Thyroid gland (tissue), 4 donors: ENCODE measurements around the gene LMF2. TPM values are rescaled to one million over a fixed set of nuclear protein-coding genes. Genes with fewer than 3 reads are reported as not detected.
A peak's percentile ranks its signal among the peaks of the same experiment; 100 is the strongest.

Source experiments
- DNase-seq, 2 donors: peaks; one replicate each; pipeline ENCODE4 v3.0.0-alpha.2; 2019
- H3K27ac ChIP-seq, 3 donors: fragments of 200-600 bp; sonication (generic); 1 replicate in 2 of 3; 2 replicates in 1 of 3; pipeline ENCODE4 v1.5.1; 2016 to 2019; ENCODE audit warnings: mild to moderate bottlenecking in 1 of 3, moderate library complexity in 1 of 3
- H3K27me3 ChIP-seq: fragments of 200-600 bp; sonication (generic); one replicate; pipeline ENCODE4 v1.5.1; 2019
- H3K36me3 ChIP-seq, 2 donors: fragments of 200-600 bp; sonication (generic); one replicate each; pipeline ENCODE4 v1.5.1; 2016 to 2019
- H3K4me1 ChIP-seq, 2 donors: fragments of 200-600 bp; sonication (generic); one replicate each; pipeline ENCODE4 v1.5.1; 2017 to 2019
- H3K4me3 ChIP-seq, 3 donors: fragments of 200-600 bp; sonication (generic); replicated peaks in 1 of 3; 1 replicate in 2 of 3; 2 replicates in 1 of 3; pipeline ENCODE4 v1.5.1; 2016; ENCODE audit warnings: mild to moderate bottlenecking in 1 of 3
- H3K9me3 ChIP-seq: fragments of 200-600 bp; sonication (generic); one replicate; pipeline ENCODE4 v1.5.1; 2017
- CTCF ChIP-seq, 6 experiments: fragments of 200-600 bp in 3 of 6; fragments of 450-650 bp in 3 of 6; sonication (generic) in 3 of 6; IDR thresholded peaks; one replicate each; pipeline ENCODE4 v1.5.1; 2016 to 2019; ENCODE audit warnings: antibody characterized with exemption in 6 of 6, mild to moderate bottlenecking in 2 of 6, inconsistent platforms in 1 of 6, moderate library complexity in 1 of 6
- POLR2A ChIP-seq, 2 donors: fragments of 450-650 bp; IDR thresholded peaks; one replicate each; pipeline ENCODE4 v1.6.1; 2017; ENCODE audit warnings: antibody characterized with exemption in 2 of 2, mild to moderate bottlenecking in 2 of 2, moderate library complexity in 1 of 2
- WGBS, 2 donors: methylation state at CpG; one replicate each; pipeline ENCODE4 v1.1.5; 2017; 5-methylcytosine and 5-hydroxymethylcytosine counted together
- intact Hi-C: fragments of 100-400 bp; cut with DNase I; formaldehyde crosslinking; loops from one replicate; pipeline ENCODE4 v1.15.1; 2023
- total RNA-seq, 4 donors: library from RNA; depleted of rRNA; stranded (reverse); fragments of >200 nt; gene quantifications; one replicate each; pipeline ENCODE4 v1.2.3, GENCODE V29; 2016

Gene LMF2
- total RNA-seq, 4 donors from 2014 or later: 53.2 to 117 (median 96.6) TPM

DNA sequence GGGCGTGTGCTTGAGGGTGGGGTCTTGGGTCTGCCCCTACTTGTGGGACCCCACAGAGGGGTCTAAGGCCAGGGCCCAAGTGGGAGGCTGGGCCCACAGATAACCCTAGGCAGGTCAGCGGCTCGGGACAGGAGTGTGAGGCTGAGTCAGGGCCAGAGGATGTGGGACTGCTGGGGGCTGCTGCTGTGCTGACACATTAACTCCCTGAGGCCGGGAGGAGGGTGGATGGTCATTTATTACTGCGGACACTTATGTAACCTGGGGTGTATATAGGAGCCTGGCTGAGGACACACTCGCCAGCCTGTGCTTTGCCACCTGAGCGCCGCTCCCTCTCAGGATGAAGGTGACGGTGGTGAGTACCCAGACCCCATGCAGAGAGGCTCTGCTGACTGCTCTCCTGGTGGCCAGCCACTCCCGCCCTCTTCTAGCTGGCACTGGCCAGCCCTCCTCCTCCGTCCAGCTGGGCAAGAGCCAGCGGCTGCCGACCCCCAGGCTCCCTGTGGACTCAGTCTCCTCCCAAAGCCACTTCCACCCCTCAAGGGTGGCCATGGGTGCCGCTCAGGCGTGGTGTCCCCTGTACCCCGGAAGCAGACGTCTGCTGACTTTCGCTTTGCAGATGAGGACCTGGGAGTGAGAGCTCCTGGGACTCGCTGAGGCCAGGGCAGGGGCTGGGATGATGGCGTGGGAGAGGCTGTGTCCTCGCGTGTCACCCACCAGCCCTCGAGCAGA is 20.8 kb downstream of the LMF2 start, which contains the start of gene MIOX:
MIOX (plus strand) TSS at position 299 of the 729 bp plus-strand sequence; CDS start at position 338, 39 bp downstream.
- no peaks in the 10 kb centered on the region for H3K27me3 ChIP-seq
- H3K4me3 ChIP-seq: no peak within 1 kb of the TSS
- H3K9me3 ChIP-seq: no peaks in the 10 kb centered on the region
- TF ChIP-seq CTCF (IDR thresholded peaks at IDR 0.05): no peak
- peak in 1 of 2 donors; percentile 37 for TF ChIP-seq POLR2A (IDR thresholded peaks at IDR 0.05)
- intact Hi-C loops: no loop called here
- 20 to 40% methylated on average over 6 to 7 of the region's 23 CpGs for WGBS, 2 donors
- peaks cover 47 to 68% of the 10 kb centered on the region in 2 donors for H3K4me1 ChIP-seq
- peak; percentile 75 to 87 for DNase-seq
- H3K36me3 ChIP-seq: no peaks in the 10 kb centered on the region
- peak within 1 kb of the TSS; percentile 80 to 92 (median 86) for H3K27ac ChIP-seq

DNA sequence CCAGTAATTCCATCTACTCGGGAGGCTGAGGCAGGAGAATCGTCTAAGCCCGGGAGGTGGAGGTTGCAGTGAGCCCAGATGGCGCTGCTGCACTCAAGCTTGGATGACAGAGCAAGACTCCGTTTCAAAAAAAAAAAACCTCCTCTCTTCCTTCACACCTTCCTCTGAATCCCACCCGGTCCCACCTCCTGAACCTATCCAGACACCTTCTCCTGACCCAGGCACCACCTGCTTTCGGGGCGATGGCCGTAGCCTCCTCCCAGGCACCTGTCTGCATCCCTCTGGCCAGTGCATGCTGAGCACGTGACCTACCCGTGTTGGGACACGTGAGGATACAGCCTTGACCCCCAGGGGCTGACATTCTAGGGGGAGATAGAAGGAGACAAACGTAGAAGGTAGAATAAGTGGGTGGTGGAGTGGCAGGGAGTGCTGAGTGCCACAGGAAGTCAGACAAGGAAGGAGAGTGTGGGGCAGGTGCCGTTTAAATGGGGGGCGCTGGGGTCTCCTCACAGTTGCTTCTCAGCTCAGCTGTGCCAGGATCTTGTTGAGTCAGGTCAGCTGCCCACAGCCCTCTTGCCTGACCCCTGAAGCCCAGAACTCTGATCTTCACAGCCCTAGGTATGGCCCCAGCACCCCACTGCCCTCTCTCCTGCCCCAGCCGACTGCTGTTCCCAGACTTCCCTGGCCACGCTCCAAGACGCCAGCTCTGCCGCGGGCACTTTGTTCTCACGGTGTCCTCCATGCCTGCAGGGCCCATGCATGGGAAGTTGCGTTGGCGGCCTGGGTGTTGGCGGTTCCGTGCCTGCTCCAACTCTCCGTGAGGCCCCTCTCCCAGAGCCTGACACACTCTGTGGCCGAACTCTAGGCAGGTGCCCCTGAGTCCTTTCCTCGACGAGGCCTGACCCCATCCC is 22.0 kb downstream of the LMF2 start:
- Histone ChIP-seq H3K36me3 (no peaks in the 10 kb centered on the region), H3K27ac (peak overlapping the region; percentile 80 to 92 (median 86)), H3K9me3 (no peaks in the 10 kb centered on the region), H3K27me3 (no peaks in the 10 kb centered on the region), H3K4me3 (no peak overlapping the region), H3K4me1 (peaks cover 48 to 73% of the 10 kb centered on the region in 2 donors)
- TF ChIP-seq POLR2A (IDR thresholded peaks at IDR 0.05): no peak
- TF ChIP-seq CTCF (IDR thresholded peaks at IDR 0.05): no peak
- peak; percentile 89 to 90 for DNase-seq
- WGBS, 2 donors: 57 to 61% methylated on average over 25 to 28 of the region's 29 CpGs
- intact Hi-C loops: no loop called here

- TF ChIP-seq POLR2A (IDR thresholded peaks at IDR 0.05) (peak in 1 of 2 donors; percentile 77), CTCF (IDR thresholded peaks at IDR 0.05) (peak in 3 of 6 experiments; percentile 12 to 36 (median 30))
- Histone ChIP-seq H3K4me1 (peaks cover 57 to 77% of the 10 kb centered on the region in 2 donors), H3K27me3 (no peaks in the 10 kb centered on the region), H3K36me3 (no peaks in the 10 kb centered on the region), H3K27ac (peak overlapping the region; percentile 80 to 92 (median 86)), H3K9me3 (no peaks in the 10 kb centered on the region), H3K4me3 (no peak overlapping the region)
- intact Hi-C loops: no loop called here
- 33 to 67% methylated on average over 6 to 22 of the region's 31 CpGs for WGBS, 2 donors
- DNase-seq: peak; percentile 96 to 98
These were observed 23.3 kb downstream of the LMF2 start for GRCh38 chr22:50483977-50484853.

- H3K4me3 ChIP-seq: no peak overlapping the region
- 82 to 89% methylated on average over 5 to 6 of the region's 8 CpGs for WGBS, 2 donors
- H3K27me3 ChIP-seq: no peaks in the 10 kb centered on the region
These were observed 23.9 kb downstream of the LMF2 start for GRCh38 chr22:50483556-50483955.

More at GRCh38 chr22:50483556-50483955, 23.9 kb downstream of the LMF2 start:
- intact Hi-C loops: no loop called here
- no peak for DNase-seq
- Histone ChIP-seq H3K36me3 (no peaks in the 10 kb centered on the region), H3K27ac (peak overlapping the region; percentile 80 to 92 (median 86)), H3K4me1 (peaks cover 58 to 77% of the 10 kb centered on the region in 2 donors), H3K9me3 (no peaks in the 10 kb centered on the region)
- TF ChIP-seq POLR2A (IDR thresholded peaks at IDR 0.05) (no peak), CTCF (IDR thresholded peaks at IDR 0.05) (no peak)
